Activated naive CD4-positive, alpha-beta T cell treated with anti-CD3 and anti-CD28 coated beads for 36 hours (primary cell): ENCODE data around the gene WDR38. TPM values are rescaled to one million over a fixed set of nuclear protein-coding genes. Genes with fewer than 3 reads are reported as not detected.
A peak's percentile ranks its signal among the peaks of the same experiment; 100 is the strongest.
"Not testable (repeated sequence)": the region's sequence is repeated elsewhere in the genome, so short reads cannot be mapped to it uniquely, and the experiment has no call there.

Source experiments
- CTCF ChIA-PET: fragments of 350-600 bp; sonication (Branson Sonifier 250); formaldehyde crosslinking; loops from one replicate; lab custom pipeline; 2021; ENCODE audit warnings: antibody characterized with exemption; lab: Charles Lee
- DNase-seq: peaks from one replicate; pipeline ENCODE4 v3.0.0-alpha.2; 2020
- H3K27ac Mint-ChIP-seq: one replicate; pipeline ENCODE4 v1.8.0; 2021; ENCODE audit warnings: mild to moderate bottlenecking, mixed read lengths
- H3K27me3 Mint-ChIP-seq: one replicate; pipeline ENCODE4 v1.8.0; 2021; ENCODE audit warnings: low read depth, mixed read lengths
- H3K36me3 Mint-ChIP-seq: one replicate; pipeline ENCODE4 v1.8.0; 2021; ENCODE audit warnings: low read depth, mixed read lengths
- H3K4me1 Mint-ChIP-seq: one replicate; pipeline ENCODE4 v1.8.0; 2021; ENCODE audit warnings: low read depth, mixed read lengths
- H3K4me3 Mint-ChIP-seq: one replicate; pipeline ENCODE4 v1.8.0; 2021; ENCODE audit warnings: mild to moderate bottlenecking, moderate library complexity, mixed read lengths
- H3K9me3 Mint-ChIP-seq: one replicate; pipeline ENCODE4 v1.8.0; 2021; ENCODE audit warnings: mixed read lengths
- intact Hi-C: fragments of 100-400 bp; cut with micrococcal nuclease; formaldehyde crosslinking; loops from one replicate; pipeline ENCODE4 v1.15.1; 2023
- total RNA-seq, 2 experiments: library from RNA; stranded (reverse); gene quantifications; one replicate each; pipeline ENCODE4 v1.2.3, GENCODE V29; 2021

Gene WDR38
- total RNA-seq, 2 experiments from 2014 or later = not detected

DNA sequence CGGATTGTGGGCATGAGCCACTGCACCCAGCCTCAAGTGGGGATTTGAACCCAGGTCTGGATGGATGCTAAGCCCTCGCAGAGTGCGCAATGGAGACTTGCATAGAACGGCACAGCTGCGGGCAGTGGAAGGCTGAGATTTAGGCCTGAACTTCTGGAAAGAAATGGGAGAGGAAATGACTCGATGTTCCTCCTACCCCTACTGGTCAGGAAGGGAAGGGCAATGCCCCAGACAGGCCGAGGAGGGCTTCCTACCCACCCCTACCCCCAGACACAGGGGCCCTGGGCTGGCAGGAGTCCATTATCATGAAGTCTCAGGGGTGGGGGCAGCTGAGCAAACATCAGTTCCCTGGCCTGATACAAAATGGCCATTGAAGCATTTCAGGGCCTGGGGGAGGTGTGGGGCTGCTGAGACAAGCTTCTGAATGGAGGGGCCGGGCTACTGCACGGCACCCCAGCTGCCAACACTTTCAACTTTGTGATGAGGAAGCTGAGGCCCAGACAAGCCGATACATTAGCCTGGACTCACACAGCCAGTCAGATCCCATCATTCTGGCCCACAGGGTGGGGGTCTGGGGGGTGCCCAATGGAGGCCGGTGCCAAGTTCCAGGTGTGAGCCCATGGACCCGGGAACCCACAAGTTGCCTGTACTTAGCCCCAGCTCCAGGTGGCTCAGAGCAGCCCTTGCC is 13.5 kb upstream of the WDR38 start:
- no peaks in the 10 kb centered on the region for H3K36me3 Mint-ChIP-seq
- no peak overlapping the region for H3K4me3 Mint-ChIP-seq
- intact Hi-C loops = no loop called here
- CTCF ChIA-PET = interaction anchor here (0.7 to 4.3 kb wide), 6 partner anchors 9 to 66 kb away, joined by 3 to 37 read pairs (median 4); partner anchors contain the start of gene WDR38
- H3K9me3 Mint-ChIP-seq = no peaks in the 10 kb centered on the region
- H3K4me1 Mint-ChIP-seq = no peaks in the 10 kb centered on the region
- DNase-seq = no peak
- no peak overlapping the region for H3K27ac Mint-ChIP-seq
- peaks cover 25% of the 10 kb centered on the region for H3K27me3 Mint-ChIP-seq

DNA sequence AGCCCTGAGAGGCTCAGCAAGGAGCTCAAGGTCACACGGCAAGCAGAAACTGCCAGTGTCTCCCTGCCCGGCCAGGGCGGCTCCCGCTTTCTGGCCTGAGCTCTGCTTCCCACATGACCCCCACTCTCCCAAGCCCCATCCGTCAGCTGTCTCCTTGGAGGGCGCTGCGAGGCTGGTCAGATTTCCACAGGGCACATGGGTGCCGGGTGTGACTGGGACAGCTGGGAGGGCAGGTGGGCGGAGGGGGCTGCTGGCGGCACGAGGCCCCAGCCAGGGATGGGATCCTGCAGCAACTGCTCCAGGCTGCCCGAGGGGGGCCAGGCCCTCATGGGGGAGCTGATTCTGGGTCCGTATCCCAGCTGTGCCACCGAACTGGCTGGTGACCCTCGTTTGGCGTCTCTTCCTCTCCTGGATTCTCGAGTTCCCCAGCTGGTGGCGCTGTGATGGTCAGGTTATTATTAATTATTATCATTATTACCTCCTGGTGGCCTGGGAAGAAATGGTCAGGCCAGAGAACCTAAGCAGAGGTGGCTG is 12.9 kb upstream of the WDR38 start:
- Mint-ChIP-seq H3K4me3 (no peak overlapping the region), H3K4me1 (no peaks in the 10 kb centered on the region), H3K36me3 (no peaks in the 10 kb centered on the region), H3K27ac (no peak overlapping the region), H3K9me3 (no peaks in the 10 kb centered on the region), H3K27me3 (peaks cover 25% of the 10 kb centered on the region)
- CTCF ChIA-PET = interaction anchor here (0.7 to 4.3 kb wide), 6 partner anchors 8 to 67 kb away, joined by 3 to 37 read pairs (median 4); partner anchors contain the start of gene WDR38
- no peak for DNase-seq
- intact Hi-C loops = no loop called here

DNA sequence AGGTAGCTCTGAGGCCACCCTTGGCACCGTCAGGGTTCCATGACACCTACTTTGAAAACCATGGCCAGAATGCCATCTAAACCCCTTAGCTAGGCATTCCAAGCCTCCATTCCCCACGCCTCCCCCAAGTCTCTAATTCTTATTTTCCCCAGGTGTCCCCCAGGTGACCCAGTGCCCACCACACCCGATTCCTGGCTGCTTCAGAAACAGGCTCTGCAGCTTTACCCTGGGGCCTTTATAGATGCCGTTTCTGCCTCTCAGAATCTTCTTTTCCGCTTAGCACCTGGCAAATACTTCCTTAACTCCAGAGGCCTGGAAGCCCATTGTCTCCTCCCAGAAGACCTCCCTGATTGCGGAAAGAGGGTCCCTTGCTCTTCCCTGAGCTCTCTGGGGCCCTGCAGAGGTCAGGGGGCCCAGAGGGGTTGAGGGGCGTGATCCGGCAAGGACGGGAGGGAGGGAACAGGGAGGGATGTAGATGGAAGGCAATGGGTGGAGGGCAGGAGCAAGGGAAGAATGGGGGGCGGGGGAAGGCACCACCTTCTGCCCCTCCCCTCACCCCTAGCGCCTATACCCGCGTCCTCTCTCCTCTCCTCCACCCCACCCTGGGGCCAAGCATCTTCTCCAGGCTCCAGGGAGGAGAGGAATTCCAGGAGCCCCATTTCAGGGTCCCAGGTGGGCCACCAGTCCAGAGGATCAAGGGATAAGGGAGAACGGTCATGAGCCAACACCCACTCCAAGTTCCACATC is 12.0 kb upstream of the WDR38 start:
- H3K9me3 Mint-ChIP-seq = no peaks in the 10 kb centered on the region
- H3K36me3 Mint-ChIP-seq = no peaks in the 10 kb centered on the region
- intact Hi-C loops = no loop called here
- H3K27me3 Mint-ChIP-seq = peaks cover 22% of the 10 kb centered on the region
- no peak overlapping the region for H3K27ac Mint-ChIP-seq
- no peak for DNase-seq
- H3K4me1 Mint-ChIP-seq = no peaks in the 10 kb centered on the region
- CTCF ChIA-PET = interaction anchor here (0.7 to 4.3 kb wide), 4 partner anchors 11 to 68 kb away, joined by 3 to 37 read pairs (median 5); partner anchors contain the start of gene WDR38
- no peak overlapping the region for H3K4me3 Mint-ChIP-seq

DNA sequence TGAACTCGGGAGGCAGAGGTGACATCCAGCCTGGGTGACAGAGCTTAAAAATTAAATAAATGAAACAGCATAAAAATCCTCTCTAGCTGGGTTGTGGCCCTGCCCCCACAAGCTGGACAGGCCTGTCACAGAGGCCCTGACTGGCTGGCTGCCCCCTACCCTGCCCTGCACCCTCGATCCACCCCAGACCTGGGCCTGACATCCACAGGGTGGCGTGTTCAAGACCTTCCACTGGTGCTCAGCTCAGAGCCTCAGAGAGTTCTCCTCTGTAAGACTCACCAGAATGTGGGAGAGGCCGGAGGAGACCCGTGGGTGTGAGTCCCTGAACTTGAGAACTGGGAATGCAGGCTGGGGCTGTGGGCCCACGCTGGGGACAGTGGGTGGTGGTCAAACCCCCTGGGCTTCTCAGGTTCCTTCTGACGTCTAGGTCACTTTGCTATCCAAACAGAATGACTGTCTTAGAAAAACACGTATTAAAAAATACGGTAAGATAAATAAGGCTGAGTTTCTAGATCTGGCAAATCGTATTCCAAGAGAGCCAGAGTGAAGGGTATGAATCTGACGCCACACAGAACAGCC is 9.7 kb upstream of the WDR38 start:
- Mint-ChIP-seq H3K4me3 (no peak overlapping the region), H3K4me1 (no peaks in the 10 kb centered on the region), H3K27ac (no peak overlapping the region), H3K27me3 (peaks cover 13% of the 10 kb centered on the region), H3K36me3 (no peaks in the 10 kb centered on the region), H3K9me3 (no peaks in the 10 kb centered on the region)
- no peak for DNase-seq
- intact Hi-C loops = no loop called here
- CTCF ChIA-PET = interaction anchor here (0.6 to 4.3 kb wide), 4 partner anchors 9 to 69 kb away, joined by 4 to 37 read pairs (median 4); partner anchors contain the start of gene WDR38

DNA sequence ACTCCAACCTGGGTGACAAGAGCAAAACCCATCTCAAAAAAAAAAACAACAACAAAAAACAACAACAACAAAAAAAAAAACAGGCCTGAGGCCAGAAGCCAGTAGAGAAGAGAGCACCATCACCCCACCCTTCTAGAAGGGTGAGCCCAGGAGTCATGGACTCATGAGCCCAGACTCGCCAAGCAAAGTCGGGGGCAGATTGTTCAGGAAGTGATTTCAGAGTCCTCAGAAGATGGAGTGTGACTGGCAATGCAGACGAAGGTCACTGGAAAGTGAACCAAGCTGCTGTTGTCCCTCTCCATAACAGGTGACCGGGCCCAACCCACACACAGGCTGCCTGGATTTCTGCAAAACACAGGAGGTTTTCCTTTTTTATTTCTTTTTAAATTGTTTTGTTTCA is 9.0 kb upstream of the WDR38 start:
- no peak for DNase-seq
- Mint-ChIP-seq H3K27ac (no peak overlapping the region), H3K9me3 (no peaks in the 10 kb centered on the region), H3K27me3 (peaks cover 12% of the 10 kb centered on the region), H3K36me3 (no peaks in the 10 kb centered on the region), H3K4me1 (no peaks in the 10 kb centered on the region), H3K4me3 (no peak overlapping the region)
- intact Hi-C loops = no loop called here
- CTCF ChIA-PET = no interaction called here

DNA sequence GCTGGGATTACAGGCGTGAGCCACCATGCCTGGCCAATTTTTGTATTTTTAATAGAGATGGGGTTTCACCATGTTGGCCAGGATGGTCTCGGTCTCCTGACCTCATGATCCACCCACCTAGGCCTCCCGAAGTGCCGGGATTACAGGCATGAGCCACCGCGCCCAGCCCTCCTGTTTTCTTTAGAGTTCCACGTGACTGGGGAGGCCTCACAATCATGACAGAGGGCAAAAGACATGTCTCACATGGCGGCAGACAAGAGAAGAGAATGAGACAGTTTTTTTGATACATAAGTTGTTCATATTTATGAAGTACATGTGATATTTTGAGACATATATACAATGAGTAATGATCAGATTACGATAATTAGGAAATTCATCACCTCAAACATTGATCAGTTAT is 6.8 kb upstream of the WDR38 start:
- H3K4me3 Mint-ChIP-seq, DNase-seq, H3K27me3 Mint-ChIP-seq, H3K36me3 Mint-ChIP-seq, H3K27ac Mint-ChIP-seq, intact Hi-C loops, H3K4me1 Mint-ChIP-seq, H3K9me3 Mint-ChIP-seq: not testable (repeated sequence)
- CTCF ChIA-PET = interaction anchor here (0.6 to 10.1 kb wide), 4 partner anchors 12 to 72 kb away, joined by 3 to 315 read pairs (median 4); partner anchors contain the start of genes NR6A1 and OLFML2A

DNA sequence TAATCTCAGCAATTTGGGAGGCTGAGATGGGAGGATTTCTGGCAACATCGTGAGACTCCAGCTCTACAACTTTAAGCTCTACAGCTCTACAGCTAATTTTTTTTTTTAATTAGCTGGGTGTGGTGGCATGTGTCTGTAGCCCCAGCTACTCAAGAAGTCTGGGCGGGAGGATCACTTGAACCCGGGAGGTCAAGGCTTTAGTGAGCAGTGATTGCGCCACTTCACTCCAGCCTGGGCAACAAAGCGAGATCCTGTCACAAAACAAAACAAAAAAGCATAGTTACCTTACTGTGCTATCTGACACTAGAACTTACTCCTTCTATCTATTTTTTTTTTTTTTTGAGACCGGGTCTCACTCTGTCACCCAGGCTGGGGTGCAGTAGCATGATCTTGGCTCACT is 6.3 kb upstream of the WDR38 start:
- H3K4me1 Mint-ChIP-seq = no peaks in the 10 kb centered on the region
- no peak overlapping the region for H3K27ac Mint-ChIP-seq
- DNase-seq = no peak
- H3K4me3 Mint-ChIP-seq = no peak overlapping the region
- intact Hi-C loops = no loop called here
- H3K36me3 Mint-ChIP-seq = no peaks in the 10 kb centered on the region
- H3K27me3 Mint-ChIP-seq = peaks cover 8% of the 10 kb centered on the region
- H3K9me3 Mint-ChIP-seq = no peaks in the 10 kb centered on the region
- CTCF ChIA-PET = interaction anchor here (0.6 to 10.1 kb wide), 4 partner anchors 12 to 73 kb away, joined by 3 to 315 read pairs (median 4); partner anchors contain the start of genes NR6A1 and OLFML2A

DNA sequence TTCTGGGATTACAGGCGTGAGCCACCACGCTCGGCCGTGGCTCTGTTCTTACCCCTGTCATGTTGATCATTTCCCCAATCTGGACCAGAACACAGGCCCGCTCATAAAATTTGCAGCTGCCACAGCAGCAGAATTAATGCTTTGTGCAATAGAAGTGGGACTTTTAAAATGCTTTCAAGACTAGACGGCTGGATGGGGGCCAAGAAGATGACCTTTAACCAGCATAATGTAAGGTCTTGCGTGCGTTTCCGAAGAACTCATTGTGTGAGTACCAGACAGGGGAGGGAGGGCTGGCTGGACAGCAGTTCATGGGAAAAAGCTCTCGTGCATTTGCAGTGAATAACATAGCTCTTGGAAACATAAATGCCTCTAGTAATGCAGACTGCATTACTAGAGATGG is 3.5 kb upstream of the WDR38 start:
- no peaks in the 10 kb centered on the region for H3K36me3 Mint-ChIP-seq
- intact Hi-C loops = no loop called here
- H3K27ac Mint-ChIP-seq = no peak overlapping the region

DNA sequence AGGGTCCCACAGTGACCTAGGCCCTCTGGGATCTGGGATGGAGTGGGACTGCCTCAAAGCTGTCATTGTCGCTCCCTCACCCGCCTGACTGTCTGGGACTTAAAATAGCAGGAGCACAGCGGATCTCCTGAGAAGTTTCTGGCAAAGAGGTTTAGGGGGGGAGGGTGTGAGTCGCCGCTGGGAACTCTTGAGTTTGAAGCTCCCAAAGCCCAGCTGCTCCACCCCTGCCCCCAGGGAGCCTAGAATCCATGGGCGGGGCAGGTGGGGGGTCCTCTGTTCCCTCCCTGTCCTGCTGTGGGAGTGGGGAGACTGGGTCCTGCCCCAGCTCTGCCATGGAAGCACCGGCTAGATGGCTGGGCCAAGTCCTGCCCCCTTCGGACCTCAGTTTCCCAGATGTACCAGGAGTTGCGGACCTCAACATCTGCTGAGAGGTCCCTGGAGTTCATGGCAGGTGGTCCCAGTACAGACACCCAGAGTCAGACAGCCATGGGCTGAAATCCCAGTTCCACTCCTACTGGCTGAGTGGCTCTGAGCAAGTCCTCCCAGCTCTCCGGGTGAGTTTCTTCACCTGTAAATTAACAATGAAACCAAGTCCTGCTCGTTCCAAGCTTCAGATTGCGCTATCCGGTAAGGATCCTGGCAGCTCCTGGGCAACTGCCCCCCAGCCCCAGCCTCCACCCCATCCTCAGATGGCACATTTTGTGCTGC is 985 bp upstream of the WDR38 start:
- Mint-ChIP-seq H3K4me3 (no peak overlapping the region), H3K27ac (no peak overlapping the region), H3K27me3 (peaks cover 6% of the 10 kb centered on the region), H3K9me3 (no peaks in the 10 kb centered on the region), H3K4me1 (peaks cover 13% of the 10 kb centered on the region), H3K36me3 (peaks cover 2% of the 10 kb centered on the region)
- no peak for DNase-seq
- intact Hi-C loops = loop anchor here (2.0 kb wide), 1 partner anchor 139 kb away; no protein-coding TSS in a partner anchor
- CTCF ChIA-PET = interaction anchor here (0.6 to 10.1 kb wide), 22 partner anchors 9 to 493 kb away, joined by 3 to 315 read pairs (median 4); partner anchors contain the start of genes ARPC5L, NR6A1, OLFML2A and RPL35

More for the DNA sequence above, 3.5 kb upstream of the WDR38 start:
- peaks cover 9% of the 10 kb centered on the region for H3K4me1 Mint-ChIP-seq
- H3K4me3 Mint-ChIP-seq = no peak overlapping the region
- CTCF ChIA-PET = interaction anchor here (1.0 to 10.1 kb wide), 2 partner anchors 53 to 76 kb away, joined by 3 to 315 read pairs; partner anchors contain the start of genes NR6A1 and OLFML2A
- no peak for DNase-seq
- peaks cover 6% of the 10 kb centered on the region for H3K27me3 Mint-ChIP-seq
- H3K9me3 Mint-ChIP-seq = no peaks in the 10 kb centered on the region

DNA sequence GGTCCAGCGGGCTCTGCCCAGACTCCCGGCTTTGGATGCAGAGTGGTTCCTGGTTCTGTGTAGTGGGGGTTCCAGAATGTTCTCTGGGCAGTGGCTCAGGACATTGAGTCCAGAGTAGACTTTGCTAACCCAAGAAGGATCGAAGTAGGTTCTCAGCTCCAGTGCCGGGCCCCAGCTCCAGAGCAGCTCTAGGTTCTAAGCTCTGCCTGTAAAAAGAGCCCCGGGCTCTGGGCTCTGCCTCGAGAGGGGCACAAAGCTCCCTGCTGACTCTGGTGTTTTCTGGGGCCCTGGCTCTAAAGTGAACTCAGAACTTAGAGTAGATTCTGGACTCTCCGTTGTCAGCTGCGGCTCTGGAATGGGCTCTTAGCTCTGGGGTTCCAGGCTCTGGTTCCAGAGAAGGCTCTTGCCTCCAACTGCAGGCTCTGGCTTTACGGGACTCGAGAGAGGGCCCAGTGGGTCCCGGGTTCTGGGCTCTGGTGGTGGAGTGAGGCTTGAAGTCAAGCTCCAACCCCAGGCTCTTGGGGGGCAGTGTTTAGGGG is 414 bp downstream of the WDR38 start:
- intact Hi-C loops = loop anchor here (1.0 to 2.0 kb wide), 5 partner anchors 41 to 521 kb away; no protein-coding TSS in a partner anchor
- Mint-ChIP-seq H3K4me1 (peaks cover 27% of the 10 kb centered on the region), H3K4me3 (peak overlapping the region; percentile 64), H3K9me3 (no peaks in the 10 kb centered on the region), H3K36me3 (peaks cover 14% of the 10 kb centered on the region), H3K27me3 (no peaks in the 10 kb centered on the region), H3K27ac (no peak overlapping the region)
- DNase-seq = no peak
- CTCF ChIA-PET = interaction anchor here (0.6 to 10.1 kb wide), 27 partner anchors 8 to 521 kb away, joined by 3 to 315 read pairs (median 4); partner anchors contain the start of genes ARPC5L, NR6A1, OLFML2A and RPL35

DNA sequence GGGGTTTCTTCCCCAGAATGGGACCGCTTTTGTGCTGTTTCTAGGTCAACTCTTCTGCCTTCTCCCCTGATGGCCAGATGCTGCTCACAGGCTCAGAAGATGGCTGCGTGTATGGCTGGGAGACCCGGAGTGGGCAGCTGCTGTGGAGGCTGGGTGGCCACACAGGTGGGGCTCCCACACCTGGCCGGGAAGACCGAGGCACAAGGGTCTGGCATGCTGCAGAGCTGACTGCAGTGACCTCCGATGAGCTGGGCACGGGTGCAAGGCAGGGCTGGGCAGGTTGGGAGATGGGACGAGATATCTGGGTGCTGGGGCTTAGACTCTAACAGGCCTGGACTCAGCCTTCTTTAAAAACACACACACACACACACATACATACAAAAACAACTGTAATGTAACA is 901 bp downstream of the WDR38 start:
- no peak for DNase-seq
- Mint-ChIP-seq H3K9me3 (no peaks in the 10 kb centered on the region), H3K27me3 (no peaks in the 10 kb centered on the region), H3K4me3 (no peak overlapping the region), H3K4me1 (peaks cover 32% of the 10 kb centered on the region), H3K27ac (no peak overlapping the region), H3K36me3 (peaks cover 18% of the 10 kb centered on the region)
- intact Hi-C loops = no loop called here
- CTCF ChIA-PET = interaction anchor here (0.7 to 10.1 kb wide), 18 partner anchors 12 to 521 kb away, joined by 3 to 315 read pairs (median 4); partner anchors contain the start of genes NR6A1, OLFML2A and SCAI
